LoVo (cell line): ENCODE measurements around the gene EHBP1.

ENCODE experiments used
- DNase-seq: peaks from one replicate; pipeline ENCODE4 v3.0.0-alpha.2; 2016; ENCODE audit warnings: low spot score

Gene EHBP1

DNA sequence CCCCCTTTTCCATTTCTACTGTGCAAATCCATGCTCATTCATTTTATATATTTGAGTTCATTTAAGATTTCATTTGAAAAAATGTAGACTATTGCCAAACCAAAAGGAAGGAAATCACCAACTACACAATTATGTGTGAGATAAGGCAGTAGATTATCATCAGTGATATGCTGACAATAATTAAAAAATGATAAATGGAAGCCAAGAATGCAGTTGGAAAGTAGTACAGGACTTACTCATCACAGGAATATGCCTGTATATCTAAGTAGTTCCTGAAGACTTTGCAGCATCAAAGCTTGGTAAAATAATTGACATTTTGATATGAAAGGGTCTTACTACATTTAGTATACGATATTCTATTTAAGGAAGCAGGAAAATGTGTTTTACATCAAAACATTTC, 179.0 kb downstream of the EHBP1 start:
- no peak for DNase-seq

GRCh38 chr2:62894966-62895631, 189.6 kb downstream of the EHBP1 start:
- no peak for DNase-seq

DNA sequence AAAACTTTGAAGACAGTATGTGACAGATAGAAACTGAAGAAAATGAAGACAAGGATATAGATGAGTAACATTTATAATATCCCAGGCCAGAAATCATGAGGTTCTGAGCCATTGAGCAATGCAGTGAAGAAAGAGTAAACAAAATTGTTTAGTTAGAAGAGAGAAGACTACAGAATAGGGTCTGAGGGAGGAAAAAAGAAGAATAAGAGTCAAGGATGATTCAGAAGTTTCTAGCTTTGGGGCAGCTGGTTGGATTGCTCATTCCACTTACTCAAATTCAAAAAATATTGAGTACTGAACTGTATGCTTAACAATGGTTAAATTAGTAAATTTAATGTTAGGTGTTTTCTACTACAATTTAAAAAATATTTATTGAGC, 190.1 kb downstream of the EHBP1 start:
- no peak for DNase-seq

DNA sequence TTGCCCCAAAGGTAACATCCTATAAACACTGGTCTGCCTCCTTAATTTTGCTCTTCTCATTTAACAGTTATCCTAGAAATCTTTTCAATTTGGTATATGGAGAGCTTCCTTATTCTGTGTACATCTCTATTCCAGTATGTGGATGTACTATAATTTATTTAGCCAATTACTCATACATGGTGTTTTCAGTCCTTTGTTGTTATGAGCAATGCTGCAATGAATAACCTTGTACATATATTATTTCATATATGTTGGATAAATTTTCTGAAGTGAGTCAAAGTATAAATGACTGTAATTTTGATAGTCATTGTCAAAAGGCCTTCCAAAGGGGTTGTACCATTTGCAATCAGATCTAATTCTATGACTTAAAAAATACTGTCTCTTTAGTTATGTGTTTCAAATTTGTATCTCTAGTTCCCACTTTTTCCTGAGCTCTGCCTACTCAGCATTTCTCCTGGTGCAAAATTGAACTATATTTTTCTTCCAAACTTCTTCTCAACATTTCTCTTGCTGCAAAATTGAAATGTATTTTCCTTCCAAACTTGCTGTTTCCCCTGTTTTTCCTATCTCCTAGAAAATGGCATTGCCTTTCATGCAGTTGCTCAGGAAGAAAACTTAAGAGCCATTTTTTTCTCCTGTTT, 191.8 kb downstream of the EHBP1 start:
- no peak for DNase-seq

GRCh38 chr2:62904344-62904743, 198.8 kb downstream of the EHBP1 start:
- no peak for DNase-seq

DNA sequence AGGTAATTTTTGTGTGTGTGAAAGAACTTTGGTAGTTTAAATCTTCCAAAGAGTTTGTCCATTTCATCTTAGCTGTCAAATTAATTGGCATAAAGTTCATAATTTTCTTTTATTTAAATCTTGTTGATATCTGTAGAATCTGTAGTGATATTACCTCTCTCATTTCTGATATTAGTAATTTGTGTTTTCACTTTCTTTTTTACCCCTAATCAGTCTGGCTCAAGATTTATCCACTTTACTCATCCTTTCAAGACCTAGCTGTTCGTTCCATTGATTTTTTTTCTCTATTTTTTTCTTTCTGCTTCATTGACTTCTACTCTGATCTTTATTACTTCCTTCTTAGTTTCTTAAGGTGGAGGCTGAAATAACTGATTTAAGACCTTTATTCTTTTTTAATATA, 202.6 kb downstream of the EHBP1 start:
- DNase-seq = no peak

- DNase-seq = no peak
These were observed 207.8 kb downstream of the EHBP1 start for GRCh38 chr2:62913311-62913710.

DNA sequence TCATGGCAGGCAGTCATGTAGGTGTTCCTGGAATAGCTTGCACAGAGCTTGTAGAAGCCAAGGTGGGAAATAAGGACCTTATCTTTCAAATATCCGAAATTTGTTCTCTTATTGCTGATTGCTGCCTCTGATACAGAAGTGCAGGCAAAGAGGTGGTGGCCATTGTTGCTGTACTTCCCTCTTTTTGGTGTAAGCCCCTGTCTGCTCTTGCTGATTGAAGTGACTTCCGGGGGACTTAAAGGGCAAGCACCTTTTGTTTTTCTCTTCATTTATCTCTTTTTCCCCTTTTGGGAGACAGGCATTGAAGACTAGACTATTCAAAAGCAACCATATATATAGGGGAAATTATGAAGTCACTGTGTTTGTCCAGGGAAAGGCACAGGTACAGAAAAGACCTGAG, 213.5 kb downstream of the EHBP1 start:
- no peak for DNase-seq

DNA sequence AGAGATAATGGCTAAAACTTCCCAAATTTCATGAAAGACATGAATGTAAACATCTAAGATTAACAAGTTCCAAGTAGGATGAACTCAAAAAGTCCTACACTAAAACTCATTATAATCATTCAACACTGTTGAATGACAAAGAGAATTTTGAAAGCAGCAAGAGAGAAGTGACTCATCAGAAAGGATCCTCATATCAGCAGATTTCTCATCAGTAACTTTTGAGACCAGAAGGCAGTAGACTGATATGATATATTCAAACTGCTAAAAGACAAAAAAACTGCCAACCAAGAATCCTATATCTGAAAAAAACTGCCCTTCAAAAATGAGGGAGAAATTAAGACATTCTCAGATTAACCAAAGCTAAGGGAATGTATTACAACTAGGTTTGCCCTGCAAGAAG, 214.6 kb downstream of the EHBP1 start:
- DNase-seq = no peak

DNA sequence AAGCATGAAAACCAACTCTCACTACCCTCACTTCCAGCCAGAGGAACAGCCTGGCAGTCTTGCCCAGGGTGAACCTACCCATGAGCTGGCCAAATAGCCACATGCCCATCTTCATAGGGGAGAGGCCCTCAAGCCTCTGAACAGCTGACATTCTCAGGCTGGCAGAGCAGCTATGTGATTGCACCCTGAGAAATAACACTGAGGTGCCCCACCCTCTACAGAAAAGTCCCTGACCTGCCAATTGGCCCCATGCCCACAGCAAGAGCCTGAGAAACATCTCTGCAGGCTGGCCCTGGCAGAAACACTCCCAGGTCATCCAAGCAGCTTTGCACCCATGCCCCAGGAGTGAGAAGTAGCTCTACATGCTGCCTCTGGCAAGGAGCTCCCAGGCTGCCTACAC, 217.7 kb downstream of the EHBP1 start:
- DNase-seq = no peak

DNA sequence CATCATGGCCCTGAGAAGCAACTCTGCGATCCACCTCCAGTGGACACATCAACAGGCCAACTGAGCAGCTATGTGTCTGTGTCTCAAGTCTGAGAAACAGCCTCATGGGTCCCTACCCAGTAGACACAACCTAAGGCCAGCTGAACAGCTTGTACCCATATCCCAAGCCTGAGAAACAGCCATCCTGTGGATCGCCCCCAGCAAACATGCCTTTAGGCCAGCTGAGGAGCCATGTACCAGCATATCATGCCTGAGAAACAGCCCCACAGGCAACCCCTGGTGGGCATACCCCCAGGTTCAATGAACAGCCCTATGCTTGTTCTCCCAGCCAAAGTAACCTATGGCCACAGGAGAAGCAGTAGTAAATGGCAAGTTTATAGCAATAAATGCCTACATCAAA, 218.4 kb downstream of the EHBP1 start:
- DNase-seq = no peak

DNA sequence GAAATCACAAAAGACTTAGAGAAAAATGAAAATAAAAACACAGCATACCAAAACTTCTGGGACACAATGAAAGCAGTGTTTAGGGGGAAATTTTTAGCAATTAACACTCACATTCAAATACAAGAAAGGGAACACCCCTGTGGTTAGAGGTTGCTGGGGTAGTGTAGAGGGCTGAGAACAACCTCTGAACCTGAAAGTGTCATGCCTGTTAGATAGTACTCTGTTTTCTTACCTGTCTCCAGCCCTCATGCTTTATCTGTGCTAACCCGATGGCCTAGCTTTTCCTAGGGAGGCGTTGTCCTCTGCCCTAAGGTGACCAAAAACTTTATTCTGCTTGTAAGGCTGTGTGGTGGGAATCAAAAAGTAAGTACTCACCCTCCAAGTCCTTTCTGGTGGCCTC, 222.5 kb downstream of the EHBP1 start:
- DNase-seq = no peak

DNA sequence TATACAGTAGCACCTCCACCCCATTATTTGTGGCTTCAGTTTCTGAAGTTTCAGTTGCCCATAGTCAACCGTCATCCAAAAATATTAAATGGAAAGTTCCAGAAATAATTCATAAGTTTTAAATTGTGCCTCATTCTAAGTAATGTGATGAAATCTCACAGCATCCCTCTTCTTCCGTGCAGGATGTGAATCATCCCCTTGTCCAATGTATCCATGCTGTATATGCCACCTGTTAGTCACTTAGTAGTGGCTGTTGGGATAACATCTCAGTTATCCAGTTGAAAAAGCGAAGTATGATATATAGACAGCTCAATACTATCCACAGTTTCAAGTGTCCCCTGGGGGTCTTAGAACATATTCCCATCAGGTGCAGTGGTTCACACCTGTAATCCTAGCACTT, 226.0 kb downstream of the EHBP1 start:
- no peak for DNase-seq

GRCh38 chr2:62933398-62933917, 227.9 kb downstream of the EHBP1 start:
- DNase-seq = no peak

- DNase-seq = no peak
These were observed 229.0 kb downstream of the EHBP1 start for GRCh38 chr2:62934517-62934916.

- no peak for DNase-seq
These were observed 232.6 kb downstream of the EHBP1 start for GRCh38 chr2:62938126-62938525.

GRCh38 chr2:62939735-62940491, 234.4 kb downstream of the EHBP1 start:
- DNase-seq = no peak

GRCh38 chr2:62940697-62941096, 235.2 kb downstream of the EHBP1 start:
- no peak for DNase-seq

GRCh38 chr2:62941413-62941812, 235.9 kb downstream of the EHBP1 start:
- no peak for DNase-seq

- no peak for DNase-seq
These were observed 238.8 kb downstream of the EHBP1 start for GRCh38 chr2:62944362-62944761.

DNA sequence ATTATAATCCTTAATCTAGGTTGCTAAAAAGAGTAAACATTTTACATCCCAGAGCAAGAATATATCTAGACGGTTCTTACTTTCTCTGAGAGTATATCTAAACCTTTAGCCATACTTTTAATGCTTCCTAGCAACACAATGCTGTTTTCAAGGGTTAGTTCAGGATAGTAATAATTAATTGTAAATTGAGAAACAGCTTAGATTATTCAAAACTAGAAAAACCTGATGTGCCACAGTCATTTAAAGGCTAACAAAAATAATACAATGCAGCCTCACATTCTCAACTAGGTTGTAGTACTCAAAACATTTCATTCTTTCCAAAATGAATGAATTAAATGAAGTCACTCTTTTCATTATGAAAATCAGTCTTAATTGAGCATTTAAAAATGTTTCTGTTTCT, 241.9 kb downstream of the EHBP1 start:
- DNase-seq = no peak

GRCh38 chr2:62956651-62957050, 251.1 kb downstream of the EHBP1 start:
- no peak for DNase-seq

DNA sequence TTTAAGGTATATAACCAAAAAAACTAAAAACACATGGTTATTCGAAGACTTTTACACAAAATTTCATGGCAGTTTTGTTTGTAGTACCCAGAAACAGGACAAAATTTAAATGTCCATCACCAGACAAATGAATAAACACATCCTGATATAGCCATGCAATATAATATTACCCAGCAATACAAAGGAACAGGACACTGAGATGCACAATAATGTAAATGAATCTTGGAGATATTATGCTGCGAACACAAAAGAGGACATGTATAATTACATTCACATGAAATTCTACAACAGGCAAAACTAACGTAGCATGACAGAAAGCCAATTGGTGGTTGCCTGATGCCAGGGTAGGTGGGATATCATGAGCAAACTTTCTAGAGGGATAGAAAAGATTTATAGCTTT, 252.7 kb downstream of the EHBP1 start:
- DNase-seq = no peak
